Heart left ventricle (tissue), 16 donors: Measurements from ENCODE around the gene PHLDA2. TPM values are rescaled to one million over a fixed set of nuclear protein-coding genes. Genes with fewer than 3 reads are reported as not detected.

Source experiments
- ATAC-seq, 4 donors: fragments of 200-7000 bp; cut with Tn5 transposase; one replicate each; pipeline ENCODE4 v1.9.1; 2020 to 2022; ENCODE audit warnings: moderate library complexity in 4 of 4, mild to moderate bottlenecking in 3 of 4, moderate number of reproducible peaks in 1 of 4
- DNase-seq, 5 donors: peaks; one replicate each; pipeline ENCODE4 v3.0.0-alpha.2; 2020
- H3K27ac ChIP-seq, 12 donors: fragments of 200-600 bp; sonication (generic) in 4 of 12; one replicate each; pipeline versions ENCODE4 v1.5.0 to v1.8.0; 2016 to 2022; ENCODE audit warnings: mild to moderate bottlenecking in 2 of 12
- H3K27me3 ChIP-seq, 9 donors: fragments of 200-600 bp; sonication (generic) in 2 of 9; one replicate each; pipeline versions ENCODE4 v1.5.1 to v1.8.0; 2016 to 2022; ENCODE audit warnings: mild to moderate bottlenecking in 3 of 9
- H3K36me3 ChIP-seq, 9 donors: fragments of 200-600 bp; sonication (generic) in 2 of 9; one replicate each; pipeline versions ENCODE4 v1.5.0 to v1.8.0; 2018 to 2022; ENCODE audit warnings: mild to moderate bottlenecking in 2 of 9
- H3K4me1 ChIP-seq, 12 donors: fragments of 200-600 bp; sonication (generic) in 4 of 12; one replicate each; pipeline versions ENCODE4 v1.5.0 to v1.8.0; 2016 to 2022; ENCODE audit warnings: mild to moderate bottlenecking in 3 of 12
- H3K4me3 ChIP-seq, 12 donors: fragments of 200-600 bp; sonication (generic) in 4 of 12; one replicate each; pipeline versions ENCODE4 v1.5.0 to v1.8.0; 2017 to 2022; ENCODE audit warnings: mild to moderate bottlenecking in 9 of 12, moderate library complexity in 4 of 12
- H3K9me3 ChIP-seq, 12 donors: fragments of 200-600 bp; sonication (generic) in 4 of 12; one replicate each; pipeline versions ENCODE4 v1.5.0 to v1.8.0; 2016 to 2022; ENCODE audit warnings: mild to moderate bottlenecking in 1 of 12
- POLR2A ChIP-seq, 2 donors: fragments of 450-650 bp; IDR thresholded peaks; one replicate each; pipeline ENCODE4 v1.6.1; 2017; ENCODE audit warnings: antibody characterized with exemption in 2 of 2, mild to moderate bottlenecking in 2 of 2, moderate library complexity in 2 of 2
- WGBS, 4 donors: extraction: QIAGEN DNeasy Blood & Tissue Kit in 2 of 4; methylation state at CpG; one replicate each; pipeline versions ENCODE4 v1.1.5 to v1.1.7; 2013 to 2018; 5-methylcytosine and 5-hydroxymethylcytosine counted together
- intact Hi-C, 10 donors: fragments of 100-400 bp; cut with DNase I; formaldehyde crosslinking; loops; one replicate each; pipeline versions ENCODE4 v1.11.1 to v1.14.2; 2022
- long read RNA-seq, 3 donors: library from polyadenylated mRNA; unstranded; transcript quantifications; one replicate each; pipeline ENCODE4 v2.0.0, GENCODE V29; 2020 to 2021
- polyA plus RNA-seq, 2 donors: library from polyadenylated mRNA; stranded (reverse); fragments of 200-250 nt; gene quantifications; one replicate each; pipeline ENCODE4 v1.2.3, GENCODE V29; 2013
- total RNA-seq, 9 donors: library from RNA; depleted of rRNA in 2 of 9; stranded (reverse); fragments of >200 nt in 2 of 9; fragmentation: NEBNext Ultra II Directional in 3 of 9; extraction: Animal tissue kit (Norgen Biotek cat#: 25700) in 3 of 9; gene quantifications; one replicate each; pipeline versions ENCODE4 v1.1.0 to v1.2.4, GENCODE V29; 2016 to 2023
- TF ChIP-seq, protein P1 (sequence below), 12 donors: fragments of 200-600 bp; sonication (generic) in 4 of 12; IDR thresholded peaks; one replicate each; pipeline versions ENCODE4 v1.5.0 to v1.8.0; 2018 to 2022; ENCODE audit warnings: antibody characterized with exemption in 12 of 12, mild to moderate bottlenecking in 5 of 12
- donor health status: ischemic (EF 13 %, LVEDD 7.1; RV severe dilation, severe dysfunction).
- donor health status: healthy with polysubstance abuse.
- donor health status: DM: no; HTN: yes; CAD: no.
- donor health status: DM: no; HTN: no; CAD: no.
- donor health status: ischemic (EF 25% LVEDD 6.9; RV normal size, moderate dysfunction).
- donor health status: ischemic (EF 25% LVEDD 5.7; RV mildly dilated, moderate dysfunction).
- donor health status: healthy.
- donor health status: DM: yes; HTN: yes; CAD: no.
- donor health status: ischemic (EF 35%, LVEDD 5.7; RV mildly dilated, moderate dysfunction).
- donor health status: nonischemic (EF 11% LVEDD 7.7; RV severe dilation, severe dysfunction).
- donor health status: DM: yes; HTN: yes; CAD: no.
- donor health status: PGD.
- donor health status: ischemic (EF 29% LVEDD 5.4; RV normal size, mild dysfunction).
- donor health status: nonischemic (EF 23%, LVEDD 6.1; RV moderate dilation, normal function).

PHLDA2 gene
- total RNA-seq (1 to 10 TPM in 3 of 9 donors, under 1 TPM in 4, not detected in 2; 0.40 to 3.2 (median 0.93) TPM), polyA plus RNA-seq (1 to 10 TPM; 1.5 to 9.2 TPM)
- long read RNA-seq, donor 1, partial matches to known transcripts, result 0 of 1 reads
- long read RNA-seq, donor 1, other reads (novel, unspliced or antisense), result 0 of 1 reads
- long read RNA-seq, donor 2, partial matches to known transcripts, result 2 of 2 reads
- long read RNA-seq, donor 2, other reads (novel, unspliced or antisense), result 0 of 2 reads
- long read RNA-seq, donor 3, result 0 reads

DNA sequence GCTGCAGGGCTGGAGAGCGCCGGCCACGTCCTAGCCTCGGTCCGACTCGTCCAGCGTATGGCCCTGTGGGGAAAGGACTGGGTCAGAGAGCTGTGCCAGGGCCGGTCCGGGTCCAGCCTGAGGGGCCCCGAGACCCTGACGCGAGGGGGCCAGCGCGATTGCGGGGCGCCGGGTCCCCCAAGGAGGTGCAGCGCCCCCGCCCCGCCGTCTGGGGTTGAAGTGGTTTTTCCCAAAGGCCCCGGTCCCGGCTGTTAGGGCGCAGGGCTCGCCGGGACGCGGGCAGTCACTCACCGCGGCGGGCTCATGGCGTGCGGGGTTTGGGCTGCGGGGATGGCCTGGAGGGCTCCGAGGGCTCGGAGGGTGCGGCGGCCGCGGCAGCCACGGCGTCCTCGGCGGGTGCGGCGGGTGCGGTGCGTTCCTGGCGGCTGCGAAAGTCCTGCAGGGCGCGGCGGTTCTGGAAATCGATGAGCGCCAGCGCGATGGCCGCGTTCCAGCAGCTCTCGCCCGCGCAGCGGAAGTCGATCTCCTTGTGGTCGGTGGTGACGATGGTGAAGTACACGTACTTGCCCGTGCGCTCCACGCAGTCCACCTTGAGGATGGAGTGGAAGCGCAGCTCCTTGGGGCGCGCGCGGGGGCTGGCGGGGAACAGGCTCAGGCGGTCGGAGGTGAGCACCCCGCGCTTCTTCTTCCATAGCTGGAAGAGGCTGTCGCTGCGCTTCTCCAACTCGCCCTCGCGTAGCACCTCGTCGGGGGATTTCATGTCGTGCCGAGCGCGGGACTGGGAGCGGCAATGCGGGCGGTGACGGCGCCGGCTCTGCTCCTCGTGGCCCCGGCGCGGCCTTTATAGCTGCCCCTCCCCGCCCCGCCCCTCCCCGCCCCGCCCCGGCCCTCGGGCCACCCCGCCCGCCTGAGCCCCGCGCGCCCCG lies at the start of gene PHLDA2:
Gene PHLDA2, minus strand, starts transcription at position 816 of the 926 bp plus-strand sequence. Its CDS starts 56 bp downstream, at position 760.
- DNase-seq (peak in 4 of 5 donors; percentile 54 to 75 (median 60)), ATAC-seq (peak in 2 of 4 donors; percentile 6 to 32)
- Histone ChIP-seq H3K9me3 (no peaks in the 10 kb centered on the region), H3K36me3 (no peaks in the 10 kb centered on the region), H3K4me1 (peaks cover 4 to 44% (median 17%) of the 10 kb centered on the region in 12 donors), H3K27ac (peak within 1 kb of the TSS in 2 of 12 donors; percentile 40 to 73), H3K4me3 (peak within 1 kb of the TSS; percentile 36 to 65 (median 50)), H3K27me3 (peaks cover 7 to 43% (median 25%) of the 10 kb centered on the region in 9 donors)
- 2 to 4% (median 2%) methylated on average over 47 to 112 of the region's 113 CpGs for WGBS, 4 donors
- intact Hi-C loops, result no loop called here
- TF ChIP-seq, protein P1, sequence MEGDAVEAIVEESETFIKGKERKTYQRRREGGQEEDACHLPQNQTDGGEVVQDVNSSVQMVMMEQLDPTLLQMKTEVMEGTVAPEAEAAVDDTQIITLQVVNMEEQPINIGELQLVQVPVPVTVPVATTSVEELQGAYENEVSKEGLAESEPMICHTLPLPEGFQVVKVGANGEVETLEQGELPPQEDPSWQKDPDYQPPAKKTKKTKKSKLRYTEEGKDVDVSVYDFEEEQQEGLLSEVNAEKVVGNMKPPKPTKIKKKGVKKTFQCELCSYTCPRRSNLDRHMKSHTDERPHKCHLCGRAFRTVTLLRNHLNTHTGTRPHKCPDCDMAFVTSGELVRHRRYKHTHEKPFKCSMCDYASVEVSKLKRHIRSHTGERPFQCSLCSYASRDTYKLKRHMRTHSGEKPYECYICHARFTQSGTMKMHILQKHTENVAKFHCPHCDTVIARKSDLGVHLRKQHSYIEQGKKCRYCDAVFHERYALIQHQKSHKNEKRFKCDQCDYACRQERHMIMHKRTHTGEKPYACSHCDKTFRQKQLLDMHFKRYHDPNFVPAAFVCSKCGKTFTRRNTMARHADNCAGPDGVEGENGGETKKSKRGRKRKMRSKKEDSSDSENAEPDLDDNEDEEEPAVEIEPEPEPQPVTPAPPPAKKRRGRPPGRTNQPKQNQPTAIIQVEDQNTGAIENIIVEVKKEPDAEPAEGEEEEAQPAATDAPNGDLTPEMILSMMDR (IDR thresholded peaks at IDR 0.05), result no peak
- TF ChIP-seq POLR2A (IDR thresholded peaks at IDR 0.05), result no peak

GRCh38 chr11:2977113-2977512 lies 47.9 kb upstream of the PHLDA2 start:
- TF ChIP-seq, protein P1 (IDR thresholded peaks at IDR 0.05), result no peak
- no peak for TF ChIP-seq POLR2A (IDR thresholded peaks at IDR 0.05)
- Histone ChIP-seq H3K4me1 (peaks cover 0 to 33% (median 12%) of the 10 kb centered on the region in 12 donors), H3K27me3 (no peaks in the 10 kb centered on the region), H3K27ac (no peak overlapping the region), H3K36me3 (peaks cover 0 to 82% (median 75%) of the 10 kb centered on the region in 9 donors), H3K4me3 (no peak overlapping the region), H3K9me3 (no peaks in the 10 kb centered on the region)
- ATAC-seq (no peak), DNase-seq (no peak)
- intact Hi-C loops, result loop anchor here in 4 of 10 donors (5.0 to 10.0 kb wide), 3 partner anchors 45 to 115 kb away; no protein-coding TSS in a partner anchor
- WGBS, 4 donors, result 54 to 74% (median 69%) methylated on average over 7 of the region's 7 CpGs

GRCh38 chr11:2976294-2977063 lies 47.3 kb upstream of the PHLDA2 start:
- 60 to 72% (median 66%) methylated on average over 6 of the region's 6 CpGs for WGBS, 4 donors
- ATAC-seq, result peak in 1 of 4 donors; percentile 7
- peaks cover 0 to 28% (median 10%) of the 10 kb centered on the region in 12 donors for H3K4me1 ChIP-seq
- intact Hi-C loops, result loop anchor here in 4 of 10 donors (5.0 to 10.0 kb wide), 3 partner anchors 46 to 116 kb away; no protein-coding TSS in a partner anchor
- H3K27ac ChIP-seq, result no peak overlapping the region
- no peaks in the 10 kb centered on the region for H3K27me3 ChIP-seq
- H3K4me3 ChIP-seq, result no peak overlapping the region
- TF ChIP-seq, protein P1 (IDR thresholded peaks at IDR 0.05), result no peak
- TF ChIP-seq POLR2A (IDR thresholded peaks at IDR 0.05), result no peak
- H3K9me3 ChIP-seq, result no peaks in the 10 kb centered on the region
- peaks cover 0 to 88% (median 81%) of the 10 kb centered on the region in 9 donors for H3K36me3 ChIP-seq
- no peak for DNase-seq
